Measurements from ENCODE around the gene CHMP4B.
A peak's percentile ranks its signal among the peaks of the same experiment; 100 is the strongest.

The CHMP4B gene

DNA sequence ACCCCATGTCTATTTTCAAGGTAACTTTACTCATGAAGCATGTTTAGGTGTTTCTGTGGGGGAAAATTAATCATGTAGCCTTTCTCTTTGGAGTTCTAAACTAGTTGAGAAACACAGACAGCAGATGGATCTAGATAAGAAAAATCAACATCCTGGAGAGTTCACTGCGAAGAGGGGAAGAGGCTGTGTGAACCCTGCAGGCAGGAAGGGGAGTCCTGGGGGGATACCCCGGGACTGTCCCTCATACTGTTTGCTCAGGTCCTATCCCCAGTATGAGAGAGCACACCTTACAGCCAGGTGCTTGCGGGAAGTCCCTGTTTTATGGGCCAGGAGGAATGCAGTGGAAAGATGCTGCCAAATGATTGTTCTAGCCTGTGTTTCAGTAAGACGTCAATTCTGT, 32.7 kb downstream of the CHMP4B start:
- in situ Hi-C loops (cut with HindIII; ENCODE audit: low sequenced_read_pairs) = no loop called here
- no peak overlapping the region for H3K4me3 ChIP-seq (ENCODE audit: low read depth, low read length)
- no peak for DNase-seq (ENCODE audit: low read depth, low spot score)
- TF ChIP-seq, protein P1, sequence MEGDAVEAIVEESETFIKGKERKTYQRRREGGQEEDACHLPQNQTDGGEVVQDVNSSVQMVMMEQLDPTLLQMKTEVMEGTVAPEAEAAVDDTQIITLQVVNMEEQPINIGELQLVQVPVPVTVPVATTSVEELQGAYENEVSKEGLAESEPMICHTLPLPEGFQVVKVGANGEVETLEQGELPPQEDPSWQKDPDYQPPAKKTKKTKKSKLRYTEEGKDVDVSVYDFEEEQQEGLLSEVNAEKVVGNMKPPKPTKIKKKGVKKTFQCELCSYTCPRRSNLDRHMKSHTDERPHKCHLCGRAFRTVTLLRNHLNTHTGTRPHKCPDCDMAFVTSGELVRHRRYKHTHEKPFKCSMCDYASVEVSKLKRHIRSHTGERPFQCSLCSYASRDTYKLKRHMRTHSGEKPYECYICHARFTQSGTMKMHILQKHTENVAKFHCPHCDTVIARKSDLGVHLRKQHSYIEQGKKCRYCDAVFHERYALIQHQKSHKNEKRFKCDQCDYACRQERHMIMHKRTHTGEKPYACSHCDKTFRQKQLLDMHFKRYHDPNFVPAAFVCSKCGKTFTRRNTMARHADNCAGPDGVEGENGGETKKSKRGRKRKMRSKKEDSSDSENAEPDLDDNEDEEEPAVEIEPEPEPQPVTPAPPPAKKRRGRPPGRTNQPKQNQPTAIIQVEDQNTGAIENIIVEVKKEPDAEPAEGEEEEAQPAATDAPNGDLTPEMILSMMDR (IDR thresholded peaks at IDR 0.05; ENCODE audit: low read depth, low read length) = no peak

DNA sequence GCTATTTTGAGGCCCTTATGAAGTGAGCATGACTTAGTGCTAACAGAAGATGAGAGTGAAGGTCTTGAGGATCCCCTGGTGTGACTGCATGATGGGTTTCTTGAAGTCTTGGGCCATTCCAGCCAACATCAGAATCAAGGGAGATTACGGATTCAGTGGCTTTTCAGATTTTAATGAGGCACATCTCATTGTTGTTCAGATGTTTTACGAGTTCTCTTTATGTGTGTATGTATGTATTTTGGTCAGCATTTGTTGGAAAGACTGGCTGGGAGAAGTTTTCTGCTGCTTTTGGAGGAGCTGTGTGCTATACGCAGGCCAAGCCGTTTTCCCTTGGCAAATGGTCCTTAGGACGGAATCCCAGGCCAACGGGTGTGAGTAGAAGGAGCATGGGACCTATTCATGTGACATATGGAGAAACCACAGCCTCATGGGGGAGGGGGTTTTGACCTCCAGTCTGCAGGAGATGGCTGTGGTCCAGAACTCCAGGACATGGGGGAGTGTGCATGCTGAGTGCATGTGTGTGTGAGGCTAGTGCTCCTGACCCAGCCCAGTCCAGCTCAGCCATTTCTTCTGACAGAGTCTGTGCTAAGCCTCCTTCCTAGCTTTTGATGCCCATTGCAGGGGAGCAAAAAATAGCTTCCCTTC, 35.3 kb downstream of the CHMP4B start:
- peak; percentile 55 for DNase-seq (ENCODE audit: low read depth, low spot score)
- in situ Hi-C loops (cut with HindIII; ENCODE audit: low sequenced_read_pairs) = no loop called here
- TF ChIP-seq, protein P1 (IDR thresholded peaks at IDR 0.05; ENCODE audit: low read depth, low read length) = no peak
- H3K4me3 ChIP-seq (ENCODE audit: low read depth, low read length) = no peak overlapping the region

DNA sequence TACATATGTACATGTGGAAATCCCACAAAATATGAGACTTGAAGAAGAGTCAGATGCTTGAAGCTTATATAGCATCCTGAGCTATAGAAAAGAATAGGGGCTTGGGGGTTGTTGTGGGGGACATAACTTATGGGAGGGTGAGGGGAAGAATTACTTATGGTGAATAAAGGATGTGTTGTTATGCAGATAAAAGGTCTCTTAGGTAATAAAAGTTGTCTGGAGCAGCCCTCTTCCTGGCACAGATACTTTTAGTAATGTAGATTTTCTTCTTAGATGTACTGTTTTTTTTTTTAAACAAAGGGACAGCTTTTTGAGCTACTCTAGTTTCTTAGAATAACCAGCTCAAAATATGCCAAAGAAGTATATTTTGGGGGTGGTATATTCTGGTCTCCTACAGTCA, 35.9 kb downstream of the CHMP4B start:
- no peak for DNase-seq (ENCODE audit: low read depth, low spot score)
- in situ Hi-C loops (cut with HindIII; ENCODE audit: low sequenced_read_pairs) = no loop called here

DNA sequence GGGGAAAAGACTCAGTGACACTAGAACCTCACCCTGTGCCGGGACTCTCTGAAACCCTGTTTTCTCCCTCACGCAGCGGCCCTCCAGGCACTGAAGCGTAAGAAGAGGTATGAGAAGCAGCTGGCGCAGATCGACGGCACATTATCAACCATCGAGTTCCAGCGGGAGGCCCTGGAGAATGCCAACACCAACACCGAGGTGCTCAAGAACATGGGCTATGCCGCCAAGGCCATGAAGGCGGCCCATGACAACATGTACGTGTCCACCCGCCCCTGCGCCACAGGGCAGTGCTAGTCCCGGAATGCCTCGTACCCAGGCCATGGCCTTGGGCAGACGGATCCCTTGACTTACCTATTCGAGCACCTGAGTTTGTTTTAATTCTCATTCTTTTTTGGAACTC, 37.2 kb downstream of the CHMP4B start:
- TF ChIP-seq, protein P1 (IDR thresholded peaks at IDR 0.05; ENCODE audit: low read depth, low read length) = no peak
- in situ Hi-C loops (cut with HindIII; ENCODE audit: low sequenced_read_pairs) = no loop called here
- no peak for DNase-seq (ENCODE audit: low read depth, low spot score)
- no peak overlapping the region for H3K4me3 ChIP-seq (ENCODE audit: low read depth, low read length)

More for the DNA sequence above, 35.9 kb downstream of the CHMP4B start:
- TF ChIP-seq, protein P1 (IDR thresholded peaks at IDR 0.05; ENCODE audit: low read depth, low read length) = no peak
- H3K4me3 ChIP-seq (ENCODE audit: low read depth, low read length) = no peak overlapping the region

DNA sequence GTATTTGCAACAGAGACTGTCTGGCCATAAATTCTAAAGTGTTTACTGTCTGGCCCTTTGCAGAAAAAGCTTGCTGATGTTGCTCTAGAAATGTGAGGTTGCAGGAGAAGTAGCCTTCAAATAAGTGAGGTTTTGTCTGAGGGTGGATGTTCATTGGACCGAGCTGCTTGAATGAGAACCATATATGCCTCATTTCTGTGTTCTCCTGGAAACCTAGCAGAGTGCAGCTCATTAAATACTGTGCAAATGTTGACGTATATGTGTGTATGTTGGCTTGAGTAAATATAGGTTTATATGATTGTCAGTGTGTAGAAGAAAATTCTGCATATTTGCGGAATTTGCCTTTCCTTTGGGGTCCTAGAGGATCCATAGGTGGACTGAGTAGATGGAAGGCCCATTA, 39.0 kb downstream of the CHMP4B start:
- in situ Hi-C loops (cut with HindIII; ENCODE audit: low sequenced_read_pairs) = no loop called here
- TF ChIP-seq, protein P1 (IDR thresholded peaks at IDR 0.05; ENCODE audit: low read depth, low read length) = no peak

DNA sequence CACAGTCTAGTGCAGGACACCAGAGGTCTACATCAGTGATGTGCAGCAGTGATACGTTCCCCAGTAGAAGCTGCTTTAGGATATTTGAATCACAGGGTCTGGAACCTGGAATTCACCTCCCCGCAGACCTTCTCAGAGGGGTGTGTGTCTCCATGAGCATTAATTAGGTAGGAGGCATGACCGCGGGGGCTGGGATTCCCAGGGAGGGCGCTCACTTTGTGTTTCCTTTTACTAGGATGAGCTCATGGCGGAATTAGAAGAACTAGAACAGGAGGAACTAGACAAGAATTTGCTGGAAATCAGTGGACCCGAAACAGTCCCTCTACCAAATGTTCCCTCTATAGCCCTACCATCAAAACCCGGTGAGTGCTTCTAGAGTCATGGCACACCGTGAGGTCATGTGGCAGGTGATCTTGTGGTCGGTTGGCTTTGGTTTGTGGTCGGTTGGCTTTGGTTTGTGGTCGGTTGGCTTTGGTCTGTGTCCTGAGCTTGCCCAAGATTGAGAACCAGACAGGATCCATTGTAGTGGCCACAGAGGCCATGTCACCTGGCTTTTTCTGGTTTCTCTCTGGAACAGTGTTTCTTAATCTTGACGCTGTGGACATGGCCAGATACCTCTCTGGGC, 40.8 kb downstream of the CHMP4B start:
- no peak for DNase-seq (ENCODE audit: low read depth, low spot score)
- no peak overlapping the region for H3K4me3 ChIP-seq (ENCODE audit: low read depth, low read length)
- in situ Hi-C loops (cut with HindIII; ENCODE audit: low sequenced_read_pairs) = no loop called here
- TF ChIP-seq, protein P1 (IDR thresholded peaks at IDR 0.05; ENCODE audit: low read depth, low read length) = no peak

More for the DNA sequence above, 39.0 kb downstream of the CHMP4B start:
- DNase-seq (ENCODE audit: low read depth, low spot score) = no peak
- no peak overlapping the region for H3K4me3 ChIP-seq (ENCODE audit: low read depth, low read length)

Data from astrocyte of the spinal cord (primary cell).